ENCODE data around the gene TMC7.

The TMC7 gene

GRCh38 chr16:19033761-19034160 is 50.0 kb downstream of the TMC7 start:
- DNase-seq = no peak

- DNase-seq = no peak
Observed at GRCh38 chr16:19040400-19040799, 56.7 kb downstream of the TMC7 start.

- DNase-seq = no peak
Observed at GRCh38 chr16:19044769-19045168, 61.0 kb downstream of the TMC7 start.

- no peak for DNase-seq
Observed at GRCh38 chr16:19046062-19046461, 62.3 kb downstream of the TMC7 start.

- DNase-seq = no peak
Observed at GRCh38 chr16:19062706-19063105, 79.0 kb downstream of the TMC7 start.

GRCh38 chr16:19066988-19067348 is 83.2 kb downstream of the TMC7 start:
- DNase-seq = no peak

- peak; percentile 96 for DNase-seq
Observed at GRCh38 chr16:19067349-19068236, 83.9 kb downstream of the TMC7 start, which contains the start of gene COQ7. COQ7 (plus strand) TSS chr16:19067614; CDS start chr16:19067665, 51 bp downstream.

- DNase-seq = no peak
Observed at GRCh38 chr16:19068237-19068815, 84.6 kb downstream of the TMC7 start.

GRCh38 chr16:19071811-19072777 is 88.4 kb downstream of the TMC7 start:
- DNase-seq = no peak

GRCh38 chr16:19073344-19073743 is 89.6 kb downstream of the TMC7 start:
- DNase-seq = no peak

- no peak for DNase-seq
Observed at GRCh38 chr16:19073863-19074262, 90.1 kb downstream of the TMC7 start.

GRCh38 chr16:19075511-19075910 is 91.8 kb downstream of the TMC7 start:
- no peak for DNase-seq

- DNase-seq = no peak
Observed at GRCh38 chr16:19077879-19078278, 94.1 kb downstream of the TMC7 start.

GRCh38 chr16:19083670-19084069 is 99.9 kb downstream of the TMC7 start:
- no peak for DNase-seq

- DNase-seq = no peak
Observed at GRCh38 chr16:19084139-19084538, 100.4 kb downstream of the TMC7 start.

GRCh38 chr16:19084879-19085278 is 101.1 kb downstream of the TMC7 start:
- no peak for DNase-seq

- no peak for DNase-seq
Observed at GRCh38 chr16:19085679-19086200, 102.0 kb downstream of the TMC7 start.

GRCh38 chr16:19086322-19087199 is 102.8 kb downstream of the TMC7 start:
- DNase-seq = peak; percentile 14

- DNase-seq = no peak
Observed at GRCh38 chr16:19088341-19088916, 104.7 kb downstream of the TMC7 start.

- DNase-seq = no peak
Observed at GRCh38 chr16:19089410-19089955, 105.7 kb downstream of the TMC7 start.

GRCh38 chr16:19090916-19091315 is 107.2 kb downstream of the TMC7 start:
- no peak for DNase-seq

Measured in KG1 (cell line).